Stimulated activated naive B cell treated with anti-CD40 and anti-IgM and Interleukin-4, amounts not matched to agents 10 μg/mL and 1 μg/mL and 100 μg/mL, for 72 hours (primary cell): ENCODE data around the gene PAN3.
"Not testable (repeated sequence)": the region's sequence is repeated elsewhere in the genome, so short reads cannot be mapped to it uniquely, and the experiment has no call there.

Source experiments
- ATAC-seq, 2 donors: fragments of 150-1000 bp; cut with Tn5 transposase; replicated peaks; 2 replicates each; pipeline ENCODE4 v1.10.0; 2021; ENCODE audit warnings: moderate library complexity in 1 of 2
- DNase-seq: peaks from one replicate; pipeline ENCODE4 v3.0.0; 2021
- H3K27ac Mint-ChIP-seq: one replicate; pipeline ENCODE4 v1.8.0; 2022; ENCODE audit warnings: mild to moderate bottlenecking, mixed read lengths
- H3K27me3 Mint-ChIP-seq, 2 donors: one replicate each; pipeline ENCODE4 v1.8.0; 2022; ENCODE audit warnings: mixed read lengths in 2 of 2
- H3K36me3 Mint-ChIP-seq, 2 donors: one replicate each; pipeline ENCODE4 v1.8.0; 2022; ENCODE audit warnings: mixed read lengths in 2 of 2, mild to moderate bottlenecking in 1 of 2
- H3K4me1 Mint-ChIP-seq, 2 donors: one replicate each; pipeline ENCODE4 v1.8.0; 2022; ENCODE audit warnings: mixed read lengths in 2 of 2, mild to moderate bottlenecking in 1 of 2
- H3K4me3 Mint-ChIP-seq, 2 donors: one replicate each; pipeline ENCODE4 v1.8.0; 2022; ENCODE audit warnings: mild to moderate bottlenecking in 2 of 2, mixed read lengths in 2 of 2, moderate library complexity in 1 of 2
- H3K9me3 Mint-ChIP-seq, 2 donors: one replicate each; pipeline ENCODE4 v1.8.0; 2022; ENCODE audit warnings: mixed read lengths in 2 of 2, mild to moderate bottlenecking in 1 of 2

PAN3 gene

GRCh38 chr13:28117689-28118377, 20.5 kb upstream of the PAN3 start:
- Mint-ChIP-seq H3K9me3 (no peaks in the 10 kb centered on the region), H3K27ac (no peak overlapping the region), H3K36me3 (no peaks in the 10 kb centered on the region), H3K4me3 (no peak overlapping the region), H3K4me1 (peaks cover 4 to 7% of the 10 kb centered on the region in 2 donors), H3K27me3 (no peaks in the 10 kb centered on the region)
- ATAC-seq (no peak), DNase-seq (no peak)

- H3K4me3 Mint-ChIP-seq, result no peak overlapping the region
- H3K4me1 Mint-ChIP-seq, result peaks cover 4 to 7% of the 10 kb centered on the region in 2 donors
- no peaks in the 10 kb centered on the region for H3K36me3 Mint-ChIP-seq
- no peak for DNase-seq
- no peak for ATAC-seq
- no peaks in the 10 kb centered on the region for H3K27me3 Mint-ChIP-seq
- no peak overlapping the region for H3K27ac Mint-ChIP-seq
- H3K9me3 Mint-ChIP-seq, result no peaks in the 10 kb centered on the region
Observed at GRCh38 chr13:28120317-28120716, 18.0 kb upstream of the PAN3 start.

- DNase-seq, result no peak
- ATAC-seq, result no peak
- Mint-ChIP-seq H3K36me3 (no peaks in the 10 kb centered on the region), H3K4me3 (no peak overlapping the region), H3K27ac (no peak overlapping the region), H3K4me1 (peaks cover 4 to 7% of the 10 kb centered on the region in 2 donors), H3K9me3 (no peaks in the 10 kb centered on the region), H3K27me3 (no peaks in the 10 kb centered on the region)
Observed at GRCh38 chr13:28121224-28121623, 17.1 kb upstream of the PAN3 start.

GRCh38 chr13:28128030-28128429, 10.3 kb upstream of the PAN3 start:
- peak overlapping the region; percentile 62 for H3K27ac Mint-ChIP-seq
- no peak for DNase-seq
- no peak overlapping the region for H3K4me3 Mint-ChIP-seq
- no peaks in the 10 kb centered on the region for H3K27me3 Mint-ChIP-seq
- H3K36me3 Mint-ChIP-seq, result no peaks in the 10 kb centered on the region
- H3K9me3 Mint-ChIP-seq, result no peaks in the 10 kb centered on the region
- peaks cover 8 to 12% of the 10 kb centered on the region in 2 donors for H3K4me1 Mint-ChIP-seq
- no peak for ATAC-seq

GRCh38 chr13:28128926-28129325, 9.4 kb upstream of the PAN3 start:
- H3K4me3 Mint-ChIP-seq, result no peak overlapping the region
- ATAC-seq (no peak), DNase-seq (no peak)
- no peaks in the 10 kb centered on the region for H3K27me3 Mint-ChIP-seq
- H3K4me1 Mint-ChIP-seq, result peaks cover 8 to 12% of the 10 kb centered on the region in 2 donors
- no peaks in the 10 kb centered on the region for H3K9me3 Mint-ChIP-seq
- peak overlapping the region; percentile 60 for H3K27ac Mint-ChIP-seq
- H3K36me3 Mint-ChIP-seq, result no peaks in the 10 kb centered on the region

GRCh38 chr13:28129911-28130693, 8.2 kb upstream of the PAN3 start:
- ATAC-seq (no peak), DNase-seq (no peak)
- no peaks in the 10 kb centered on the region for H3K27me3 Mint-ChIP-seq
- peaks cover 8 to 12% of the 10 kb centered on the region in 2 donors for H3K4me1 Mint-ChIP-seq
- H3K9me3 Mint-ChIP-seq, result no peaks in the 10 kb centered on the region
- no peak overlapping the region for H3K4me3 Mint-ChIP-seq
- no peaks in the 10 kb centered on the region for H3K36me3 Mint-ChIP-seq
- no peak overlapping the region for H3K27ac Mint-ChIP-seq

- H3K27me3 Mint-ChIP-seq, result no peaks in the 10 kb centered on the region
- peaks cover 0 to 4% of the 10 kb centered on the region in 2 donors for H3K36me3 Mint-ChIP-seq
- H3K4me1 Mint-ChIP-seq, result peaks cover 12 to 15% of the 10 kb centered on the region in 2 donors
- H3K9me3 Mint-ChIP-seq, result no peaks in the 10 kb centered on the region
- DNase-seq, result no peak
- H3K4me3 Mint-ChIP-seq, result no peak overlapping the region
- no peak overlapping the region for H3K27ac Mint-ChIP-seq
- no peak for ATAC-seq
Observed at GRCh38 chr13:28131646-28132045, 6.7 kb upstream of the PAN3 start.

- H3K4me3 Mint-ChIP-seq, result peak overlapping the region; percentile 80 to 91
- ATAC-seq (no peak), DNase-seq (no peak)
- peak overlapping the region; percentile 90 for H3K27ac Mint-ChIP-seq
- peaks cover 5 to 8% of the 10 kb centered on the region in 2 donors for H3K36me3 Mint-ChIP-seq
- peaks cover 17 to 45% of the 10 kb centered on the region in 2 donors for H3K4me1 Mint-ChIP-seq
- H3K9me3 Mint-ChIP-seq, result no peaks in the 10 kb centered on the region
- H3K27me3 Mint-ChIP-seq, result no peaks in the 10 kb centered on the region
Observed at GRCh38 chr13:28136916-28137315, 1.4 kb upstream of the PAN3 start.

- DNase-seq (no peak), ATAC-seq (peak; percentile 0 to 1)
- no peaks in the 10 kb centered on the region for H3K27me3 Mint-ChIP-seq
- H3K36me3 Mint-ChIP-seq, result peaks cover 5 to 8% of the 10 kb centered on the region in 2 donors
- H3K27ac Mint-ChIP-seq, result peak overlapping the region; percentile 90
- no peaks in the 10 kb centered on the region for H3K9me3 Mint-ChIP-seq
- peaks cover 21 to 52% of the 10 kb centered on the region in 2 donors for H3K4me1 Mint-ChIP-seq
- peak overlapping the region; percentile 80 to 91 for H3K4me3 Mint-ChIP-seq
Observed at GRCh38 chr13:28137596-28137995, 749 bp upstream of the PAN3 start.

- Mint-ChIP-seq H3K36me3 (peaks cover 5 to 8% of the 10 kb centered on the region in 2 donors), H3K4me1 (peaks cover 25 to 58% of the 10 kb centered on the region in 2 donors), H3K9me3 (no peaks in the 10 kb centered on the region), H3K27me3 (no peaks in the 10 kb centered on the region), H3K4me3 (peak overlapping the region; percentile 80 to 91), H3K27ac (peak overlapping the region; percentile 90)
- DNase-seq, result peak; percentile 81
- ATAC-seq, result peak; percentile 75
Observed at GRCh38 chr13:28138756-28139470, 568 bp downstream of the PAN3 start.

GRCh38 chr13:28140433-28141125, 2.2 kb downstream of the PAN3 start:
- DNase-seq (no peak), ATAC-seq (no peak)
- Mint-ChIP-seq H3K4me3 (peak overlapping the region; percentile 80 to 91), H3K36me3 (peaks cover 12 to 15% of the 10 kb centered on the region in 2 donors), H3K9me3 (no peaks in the 10 kb centered on the region), H3K27ac (peak overlapping the region; percentile 90), H3K4me1 (peaks cover 25 to 66% of the 10 kb centered on the region in 2 donors), H3K27me3 (no peaks in the 10 kb centered on the region)

- not testable (repeated sequence) for H3K9me3 Mint-ChIP-seq
Observed at GRCh38 chr13:28141542-28141941, 3.2 kb downstream of the PAN3 start.

GRCh38 chr13:28145049-28145448, 6.7 kb downstream of the PAN3 start:
- H3K4me3 Mint-ChIP-seq, result no peak overlapping the region
- peaks cover 14 to 15% of the 10 kb centered on the region in 2 donors for H3K36me3 Mint-ChIP-seq
- H3K4me1 Mint-ChIP-seq, result peaks cover 28 to 70% of the 10 kb centered on the region in 2 donors
- ATAC-seq (no peak), DNase-seq (no peak)
- H3K27me3 Mint-ChIP-seq, result no peaks in the 10 kb centered on the region
- H3K27ac Mint-ChIP-seq, result no peak overlapping the region
- no peaks in the 10 kb centered on the region for H3K9me3 Mint-ChIP-seq

More at GRCh38 chr13:28141542-28141941, 3.2 kb downstream of the PAN3 start:
- not testable (repeated sequence) for ATAC-seq, DNase-seq, H3K27me3 Mint-ChIP-seq
- Mint-ChIP-seq H3K36me3 (peaks cover 12 to 15% of the 10 kb centered on the region in 2 donors), H3K4me1 (peaks cover 25 to 68% of the 10 kb centered on the region in 2 donors), H3K27ac (peak overlapping the region; percentile 2), H3K4me3 (peak overlapping the region; percentile 66 to 73)

GRCh38 chr13:28147495-28147894, 9.2 kb downstream of the PAN3 start:
- Mint-ChIP-seq H3K27ac (no peak overlapping the region), H3K27me3 (no peaks in the 10 kb centered on the region), H3K4me1 (peaks cover 26 to 71% of the 10 kb centered on the region in 2 donors), H3K36me3 (peaks cover 15 to 17% of the 10 kb centered on the region in 2 donors), H3K4me3 (no peak overlapping the region), H3K9me3 (no peaks in the 10 kb centered on the region)
- no peak for DNase-seq
- ATAC-seq, result peak; percentile 58 to 63
